ENCODE data around the gene EIF4B. TPM values are rescaled to one million over a fixed set of nuclear protein-coding genes. Genes with fewer than 3 reads are reported as not detected.
"Not testable (repeated sequence)": the region's sequence is repeated elsewhere in the genome, so short reads cannot be mapped to it uniquely, and the experiment has no call there.

The EIF4B gene
- total RNA-seq, 1 donor from 2014 or later: 473 TPM

- H3K4me3 Mint-ChIP-seq: no peak overlapping the region
- H3K4me1 Mint-ChIP-seq (ENCODE audit: low read depth): no peaks in the 10 kb centered on the region
- no peaks in the 10 kb centered on the region for H3K36me3 Mint-ChIP-seq (ENCODE audit: low read depth)
- intact Hi-C loops (cut with micrococcal nuclease): loop anchor here (2.0 to 5.0 kb wide), 2 partner anchors 607 to 823 kb away; no protein-coding TSS in a partner anchor
- H3K27ac Mint-ChIP-seq: no peak overlapping the region
- H3K9me3 Mint-ChIP-seq: no peaks in the 10 kb centered on the region
- DNase-seq (ENCODE audit: low spot score): no peak
- H3K27me3 Mint-ChIP-seq (ENCODE audit: insufficient read depth): peaks cover 29% of the 10 kb centered on the region
Observed at GRCh38 chr12:52980096-52980649, 26.1 kb upstream of the EIF4B start.

- Mint-ChIP-seq H3K27ac (no peak overlapping the region), H3K27me3 (ENCODE audit: insufficient read depth) (peaks cover 29% of the 10 kb centered on the region), H3K36me3 (ENCODE audit: low read depth) (no peaks in the 10 kb centered on the region), H3K4me3 (no peak overlapping the region), H3K9me3 (no peaks in the 10 kb centered on the region), H3K4me1 (ENCODE audit: low read depth) (no peaks in the 10 kb centered on the region)
- DNase-seq (ENCODE audit: low spot score): peak; percentile 73
- intact Hi-C loops (cut with micrococcal nuclease): loop anchor here (1.0 to 5.0 kb wide), 5 partner anchors 96 to 824 kb away; no protein-coding TSS in a partner anchor
Observed at GRCh38 chr12:52980650-52981423, 25.4 kb upstream of the EIF4B start.

- Mint-ChIP-seq H3K27ac (no peak overlapping the region), H3K4me3 (no peak overlapping the region), H3K9me3 (no peaks in the 10 kb centered on the region), H3K27me3 (ENCODE audit: insufficient read depth) (peaks cover 16% of the 10 kb centered on the region), H3K4me1 (ENCODE audit: low read depth) (no peaks in the 10 kb centered on the region), H3K36me3 (ENCODE audit: low read depth) (no peaks in the 10 kb centered on the region)
- intact Hi-C loops (cut with micrococcal nuclease): loop anchor here (5.0 kb wide), 1 partner anchor 827 kb away; no protein-coding TSS in a partner anchor
- no peak for DNase-seq (ENCODE audit: low spot score)
Observed at GRCh38 chr12:52984136-52984535, 22.1 kb upstream of the EIF4B start.

GRCh38 chr12:52988898-52989297 lies 17.4 kb upstream of the EIF4B start:
- H3K4me1 Mint-ChIP-seq (ENCODE audit: low read depth): no peaks in the 10 kb centered on the region
- no peaks in the 10 kb centered on the region for H3K36me3 Mint-ChIP-seq (ENCODE audit: low read depth)
- H3K4me3 Mint-ChIP-seq: no peak overlapping the region
- no peak for DNase-seq (ENCODE audit: low spot score)
- H3K27ac Mint-ChIP-seq: no peak overlapping the region
- no peaks in the 10 kb centered on the region for H3K9me3 Mint-ChIP-seq
- intact Hi-C loops (cut with micrococcal nuclease): no loop called here
- peaks cover 7% of the 10 kb centered on the region for H3K27me3 Mint-ChIP-seq (ENCODE audit: insufficient read depth)

- H3K27ac Mint-ChIP-seq: no peak overlapping the region
- no peak for DNase-seq (ENCODE audit: low spot score)
- no peaks in the 10 kb centered on the region for H3K9me3 Mint-ChIP-seq
- H3K36me3 Mint-ChIP-seq (ENCODE audit: low read depth): no peaks in the 10 kb centered on the region
- H3K27me3 Mint-ChIP-seq (ENCODE audit: insufficient read depth): peaks cover 7% of the 10 kb centered on the region
- intact Hi-C loops (cut with micrococcal nuclease): no loop called here
- no peak overlapping the region for H3K4me3 Mint-ChIP-seq
- no peaks in the 10 kb centered on the region for H3K4me1 Mint-ChIP-seq (ENCODE audit: low read depth)
Observed at GRCh38 chr12:52990206-52990605, 16.1 kb upstream of the EIF4B start.

- H3K36me3 Mint-ChIP-seq (ENCODE audit: low read depth); H3K9me3 Mint-ChIP-seq; H3K4me3 Mint-ChIP-seq; H3K27ac Mint-ChIP-seq; H3K4me1 Mint-ChIP-seq (ENCODE audit: low read depth); DNase-seq (ENCODE audit: low spot score); H3K27me3 Mint-ChIP-seq (ENCODE audit: insufficient read depth); intact Hi-C loops (cut with micrococcal nuclease): not testable (repeated sequence)
Observed at GRCh38 chr12:52992240-52992639, 14.0 kb upstream of the EIF4B start.

GRCh38 chr12:52992699-52993557 lies 13.3 kb upstream of the EIF4B start:
- intact Hi-C loops (cut with micrococcal nuclease): no loop called here
- DNase-seq (ENCODE audit: low spot score): no peak
- Mint-ChIP-seq H3K27me3 (ENCODE audit: insufficient read depth) (peaks cover 6% of the 10 kb centered on the region), H3K9me3 (no peaks in the 10 kb centered on the region), H3K4me1 (ENCODE audit: low read depth) (no peaks in the 10 kb centered on the region), H3K36me3 (ENCODE audit: low read depth) (no peaks in the 10 kb centered on the region), H3K27ac (no peak overlapping the region), H3K4me3 (no peak overlapping the region)

- Mint-ChIP-seq H3K36me3 (ENCODE audit: low read depth) (no peaks in the 10 kb centered on the region), H3K4me3 (no peak overlapping the region), H3K9me3 (no peaks in the 10 kb centered on the region), H3K27me3 (ENCODE audit: insufficient read depth) (peaks cover 6% of the 10 kb centered on the region), H3K27ac (no peak overlapping the region), H3K4me1 (ENCODE audit: low read depth) (no peaks in the 10 kb centered on the region)
- DNase-seq (ENCODE audit: low spot score): no peak
- intact Hi-C loops (cut with micrococcal nuclease): no loop called here
Observed at GRCh38 chr12:52993558-52993869, 12.7 kb upstream of the EIF4B start.

- peaks cover 7% of the 10 kb centered on the region for H3K27me3 Mint-ChIP-seq (ENCODE audit: insufficient read depth)
- H3K27ac Mint-ChIP-seq: no peak overlapping the region
- H3K36me3 Mint-ChIP-seq (ENCODE audit: low read depth): peaks cover 14% of the 10 kb centered on the region
- peak overlapping the region; percentile 19 for H3K4me3 Mint-ChIP-seq
- H3K9me3 Mint-ChIP-seq: no peaks in the 10 kb centered on the region
- DNase-seq (ENCODE audit: low spot score): no peak
- intact Hi-C loops (cut with micrococcal nuclease): loop anchor here (10.0 kb wide), 3 partner anchors 751 to 1179 kb away; partner anchors contain the start of gene CISTR
- peaks cover 22% of the 10 kb centered on the region for H3K4me1 Mint-ChIP-seq (ENCODE audit: low read depth)
Observed at GRCh38 chr12:53004178-53004577, 2.1 kb upstream of the EIF4B start.

GRCh38 chr12:53004582-53004981 lies 1.7 kb upstream of the EIF4B start:
- Mint-ChIP-seq H3K4me1 (ENCODE audit: low read depth) (peaks cover 22% of the 10 kb centered on the region), H3K27me3 (ENCODE audit: insufficient read depth) (peaks cover 7% of the 10 kb centered on the region), H3K9me3 (no peaks in the 10 kb centered on the region), H3K36me3 (ENCODE audit: low read depth) (peaks cover 16% of the 10 kb centered on the region), H3K27ac (no peak overlapping the region), H3K4me3 (peak overlapping the region; percentile 19)
- intact Hi-C loops (cut with micrococcal nuclease): loop anchor here (10.0 kb wide), 3 partner anchors 750 to 1180 kb away; partner anchors contain the start of gene CISTR
- DNase-seq (ENCODE audit: low spot score): no peak

GRCh38 chr12:53005215-53005985 lies 856 bp upstream of the EIF4B start:
- intact Hi-C loops (cut with micrococcal nuclease): loop anchor here (5.0 to 10.0 kb wide), 4 partner anchors 202 to 1181 kb away; partner anchors contain the start of genes CISTR and ITGB7
- H3K4me3 Mint-ChIP-seq: peak overlapping the region; percentile 95
- no peaks in the 10 kb centered on the region for H3K9me3 Mint-ChIP-seq
- peak overlapping the region; percentile 97 for H3K27ac Mint-ChIP-seq
- no peak for DNase-seq (ENCODE audit: low spot score)
- H3K4me1 Mint-ChIP-seq (ENCODE audit: low read depth): peaks cover 28% of the 10 kb centered on the region
- H3K36me3 Mint-ChIP-seq (ENCODE audit: low read depth): peaks cover 23% of the 10 kb centered on the region
- peaks cover 7% of the 10 kb centered on the region for H3K27me3 Mint-ChIP-seq (ENCODE audit: insufficient read depth)

- H3K27ac Mint-ChIP-seq: peak overlapping the region; percentile 97
- H3K36me3 Mint-ChIP-seq (ENCODE audit: low read depth): peaks cover 26% of the 10 kb centered on the region
- intact Hi-C loops (cut with micrococcal nuclease): loop anchor here (1.0 to 10.0 kb wide), 15 partner anchors 47 to 1182 kb away; partner anchors contain the start of genes ATF7, ATG101, ATP5MC2 and CALCOCO1
- DNase-seq (ENCODE audit: low spot score): peak; percentile 66
- H3K4me1 Mint-ChIP-seq (ENCODE audit: low read depth): peaks cover 42% of the 10 kb centered on the region
- H3K4me3 Mint-ChIP-seq: peak overlapping the region; percentile 95
- no peaks in the 10 kb centered on the region for H3K9me3 Mint-ChIP-seq
- H3K27me3 Mint-ChIP-seq (ENCODE audit: insufficient read depth): peaks cover 2% of the 10 kb centered on the region
Observed at GRCh38 chr12:53006810-53007309, 604 bp downstream of the EIF4B start.

Data from activated T-helper 1 cell treated with anti-CD3 and anti-CD28 coated beads, Interleukin-12 subunit alpha, Interleukin-12 subunit beta, Interleukin-2, Interleukin-4 antibody, amounts not matched to agents 30 ng/mL and 10 ng/mL and 1 ng/mL, durations not matched to agents 14 hours and 24 hours and 36 hours (primary cell).